ENCODE measurements around the gene PPEF1.

GRCh38 chrX:18797141-18797540, 89.7 kb downstream of the PPEF1 start:
- no peak for TF ChIP-seq POLR2AphosphoS5 (IDR thresholded peaks at IDR 0.05)
- TF ChIP-seq CTCF (IDR thresholded peaks at IDR 0.05), result no peak
